ENCODE results near the gene C19orf25.

C19orf25 gene

DNA sequence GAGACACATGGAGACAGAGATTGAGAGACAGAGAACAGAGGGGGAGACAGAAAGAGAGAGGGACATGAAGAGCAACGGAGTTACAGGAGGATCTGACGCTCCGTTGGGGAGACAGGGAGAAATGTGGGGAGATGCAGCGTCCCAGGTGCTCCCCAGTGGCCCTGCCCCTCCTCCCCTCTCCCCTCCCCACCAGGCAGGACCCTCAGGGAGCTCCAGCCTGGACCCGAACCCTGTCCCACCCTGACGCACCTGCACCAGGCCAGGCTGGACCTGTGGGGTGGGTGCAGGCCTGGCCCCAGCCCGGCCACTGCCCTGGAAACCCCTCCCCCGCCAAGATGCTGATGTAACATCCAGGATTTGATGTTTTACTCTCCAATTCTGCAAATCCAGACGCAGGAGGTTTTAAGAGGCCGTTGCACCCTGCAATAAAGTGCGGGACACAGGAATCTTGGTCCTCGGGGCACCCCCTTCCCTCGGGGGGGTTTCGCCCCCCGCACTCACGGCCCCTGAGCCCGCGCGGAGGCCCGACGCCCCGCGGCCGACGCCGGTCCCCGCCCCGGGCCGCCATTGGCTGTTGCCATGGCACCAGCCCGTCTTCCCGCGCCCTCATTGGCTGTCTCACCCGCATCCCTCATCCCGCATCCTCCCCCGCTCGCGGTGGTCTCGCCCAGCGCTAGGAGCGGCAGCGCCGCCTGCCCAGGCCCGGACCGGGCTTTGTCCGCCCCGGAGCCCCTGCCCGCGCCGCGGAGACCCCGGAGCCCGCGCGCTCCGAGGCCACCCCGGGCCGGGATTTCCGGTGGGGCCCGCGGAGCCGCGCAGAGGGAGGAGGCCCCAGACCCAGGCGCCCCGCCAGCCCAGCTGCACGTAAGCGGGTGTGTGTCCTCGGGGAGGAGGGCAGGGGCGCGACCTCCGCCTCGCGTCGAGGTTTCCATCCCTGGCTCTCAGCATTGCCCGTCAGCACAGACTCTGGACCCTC, 29.3 kb downstream of the C19orf25 start, which contains the start of gene APC2:
Gene APC2, plus strand, starts transcription at position 655 of the 976 bp plus-strand sequence. CDS start 2,881 bp downstream, outside the sequence.
- DNase-seq (ENCODE audit: low read depth): peak; percentile 30

DNA sequence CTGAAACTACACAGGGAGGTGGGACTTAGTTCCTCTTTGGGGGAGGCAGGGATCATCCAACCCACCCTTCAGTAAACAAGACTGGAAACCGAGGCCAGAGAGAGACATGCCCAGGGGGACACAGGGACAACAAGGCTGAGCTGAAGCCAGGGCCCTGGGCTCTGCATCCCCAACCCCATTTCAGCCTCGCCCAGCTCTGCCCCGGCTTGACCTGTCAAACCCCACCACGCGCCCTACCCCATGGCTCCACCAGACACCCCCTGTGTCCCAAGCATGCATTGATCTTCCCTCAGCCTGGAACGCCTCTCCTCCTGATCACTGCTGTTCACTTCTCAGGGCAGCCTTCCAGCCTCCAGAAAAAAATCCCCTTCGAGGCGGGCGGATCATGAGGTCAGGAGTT, 31.1 kb downstream of the C19orf25 start:
- DNase-seq (ENCODE audit: low read depth): no peak

DNA sequence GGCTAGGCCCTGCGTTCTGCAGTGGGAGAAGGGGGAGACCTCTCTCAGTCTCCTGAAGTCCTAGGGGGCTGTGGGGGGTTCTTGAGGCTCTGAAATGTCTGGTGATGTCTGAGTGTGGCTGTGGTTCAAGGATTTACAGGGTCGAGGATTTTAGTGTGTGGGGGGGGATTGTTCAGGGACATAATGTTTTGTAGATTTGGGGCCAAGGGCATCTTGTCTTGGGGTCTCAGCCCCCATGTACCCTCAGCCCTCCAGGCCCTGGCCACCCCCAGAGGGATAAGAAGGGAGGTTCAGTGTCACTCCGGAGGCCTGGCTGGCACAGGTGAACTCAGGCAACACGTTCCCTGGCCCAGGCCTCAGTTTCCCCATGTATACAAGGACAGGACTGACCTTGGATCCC, 31.5 kb downstream of the C19orf25 start:
- DNase-seq (ENCODE audit: low read depth): no peak

DNA sequence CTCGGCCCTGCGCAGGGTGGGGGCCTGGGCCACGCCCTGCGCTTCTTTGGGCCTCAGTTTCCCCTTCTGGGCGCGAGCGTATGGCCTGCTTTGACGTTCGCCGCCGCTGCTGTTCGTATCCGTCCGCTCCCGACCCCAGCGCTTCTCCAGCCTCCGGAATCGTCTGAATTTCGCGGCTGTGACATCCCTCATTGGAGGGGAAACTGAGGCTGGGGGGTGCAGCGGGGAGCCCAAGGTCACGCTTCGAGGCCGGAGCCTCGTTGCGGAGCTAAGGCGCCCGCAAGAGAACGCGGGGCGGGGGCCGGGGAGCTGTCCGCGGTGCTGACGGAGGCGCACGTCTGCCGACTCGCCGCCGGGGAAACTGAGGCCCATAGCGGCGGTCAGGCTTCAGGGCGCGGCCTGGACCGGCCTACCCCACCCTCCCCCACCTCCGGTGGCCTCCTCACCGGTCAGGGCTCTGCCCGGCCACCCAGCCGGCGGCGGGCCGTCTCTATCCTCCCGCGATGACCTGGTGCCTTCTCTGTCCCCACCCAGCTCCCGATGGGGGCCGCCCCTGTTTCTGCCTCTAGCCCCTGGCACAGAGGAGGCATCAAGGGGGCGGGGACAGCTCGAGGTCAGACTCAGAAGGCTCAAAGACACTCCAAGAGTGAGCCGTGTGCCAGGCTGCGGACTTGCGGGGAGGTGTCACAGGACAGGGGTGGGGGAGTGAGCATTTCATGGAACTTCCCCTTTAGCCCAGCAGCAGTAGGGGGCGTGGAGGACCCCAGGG, 32.1 kb downstream of the C19orf25 start:
- no peak for DNase-seq (ENCODE audit: low read depth)

DNA sequence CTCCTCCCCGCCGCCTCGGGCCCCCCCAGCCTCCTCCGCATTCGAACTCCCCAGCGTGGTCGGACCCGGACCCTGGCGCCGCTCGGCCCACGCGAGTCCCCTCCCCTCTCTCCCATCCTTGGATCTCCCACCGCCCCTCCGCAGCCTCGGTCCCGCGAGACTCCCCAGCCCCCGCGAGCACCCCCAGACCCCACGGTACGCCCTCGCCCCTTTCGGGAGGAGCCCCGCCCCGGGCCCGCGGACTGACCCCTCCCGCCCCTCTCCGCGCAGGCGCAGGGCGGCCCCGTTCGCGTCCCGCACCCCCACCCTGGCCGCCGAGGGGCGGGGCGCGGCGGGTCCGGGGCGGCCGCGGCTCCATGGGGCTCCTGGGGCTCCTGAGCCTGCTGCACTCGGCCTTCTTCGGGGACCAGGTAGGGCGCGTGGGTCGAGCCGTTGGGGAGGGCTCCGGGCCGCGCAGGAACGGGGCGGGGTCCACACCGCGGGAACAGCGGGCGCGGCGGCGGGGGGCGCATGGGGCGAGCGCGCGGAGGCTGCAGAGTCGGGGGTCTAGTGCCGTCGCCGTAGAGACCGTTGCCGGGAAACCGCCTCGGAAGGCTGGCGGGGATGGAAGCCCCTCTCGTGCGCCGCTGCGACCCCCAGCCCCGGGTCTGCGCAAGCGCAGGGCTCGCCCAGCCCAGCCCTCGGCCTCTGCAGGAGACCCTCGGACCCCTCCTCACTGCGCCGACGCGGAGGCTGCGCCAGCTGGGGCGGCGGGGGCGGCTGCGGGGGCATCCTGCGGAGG, 32.9 kb downstream of the C19orf25 start:
- no peak for DNase-seq (ENCODE audit: low read depth)

DNA sequence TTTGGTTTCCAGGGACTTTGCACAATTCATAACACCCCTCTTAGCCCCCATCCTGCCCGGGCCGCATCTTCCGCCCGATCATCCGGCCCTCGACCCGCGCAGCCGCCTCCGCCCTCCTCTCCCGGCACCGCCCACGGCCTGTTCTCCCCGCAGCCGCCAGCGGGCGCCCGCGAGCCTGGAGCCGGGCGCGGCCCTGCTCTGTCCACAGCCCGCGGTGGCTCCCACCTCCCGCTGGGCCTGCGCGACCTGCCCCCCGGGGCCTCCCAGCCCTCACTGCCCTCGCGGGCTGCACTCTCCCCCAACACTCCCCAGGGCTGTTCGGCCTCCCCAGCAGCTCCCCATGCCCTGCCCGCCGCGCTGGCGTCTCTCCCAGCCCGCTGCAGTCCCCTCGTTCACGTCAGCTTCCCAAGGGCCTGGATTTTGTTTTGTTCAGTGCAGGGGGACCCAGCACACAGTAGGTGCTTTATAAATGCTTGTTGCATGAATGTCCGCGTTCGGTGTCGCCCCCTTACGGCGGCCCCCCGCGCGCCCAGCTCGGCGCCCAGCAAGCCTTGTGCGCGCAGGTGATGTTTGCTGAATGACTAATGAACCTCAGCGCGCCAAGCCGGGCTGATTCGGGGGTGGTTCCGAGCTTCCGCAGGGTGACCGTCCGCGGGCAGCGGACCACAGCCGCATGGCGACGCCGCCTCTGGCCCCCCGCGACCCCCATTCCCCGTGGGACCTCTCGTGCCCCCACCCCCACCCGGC, 33.7 kb downstream of the C19orf25 start:
- DNase-seq (ENCODE audit: low read depth): peak; percentile 40

DNA sequence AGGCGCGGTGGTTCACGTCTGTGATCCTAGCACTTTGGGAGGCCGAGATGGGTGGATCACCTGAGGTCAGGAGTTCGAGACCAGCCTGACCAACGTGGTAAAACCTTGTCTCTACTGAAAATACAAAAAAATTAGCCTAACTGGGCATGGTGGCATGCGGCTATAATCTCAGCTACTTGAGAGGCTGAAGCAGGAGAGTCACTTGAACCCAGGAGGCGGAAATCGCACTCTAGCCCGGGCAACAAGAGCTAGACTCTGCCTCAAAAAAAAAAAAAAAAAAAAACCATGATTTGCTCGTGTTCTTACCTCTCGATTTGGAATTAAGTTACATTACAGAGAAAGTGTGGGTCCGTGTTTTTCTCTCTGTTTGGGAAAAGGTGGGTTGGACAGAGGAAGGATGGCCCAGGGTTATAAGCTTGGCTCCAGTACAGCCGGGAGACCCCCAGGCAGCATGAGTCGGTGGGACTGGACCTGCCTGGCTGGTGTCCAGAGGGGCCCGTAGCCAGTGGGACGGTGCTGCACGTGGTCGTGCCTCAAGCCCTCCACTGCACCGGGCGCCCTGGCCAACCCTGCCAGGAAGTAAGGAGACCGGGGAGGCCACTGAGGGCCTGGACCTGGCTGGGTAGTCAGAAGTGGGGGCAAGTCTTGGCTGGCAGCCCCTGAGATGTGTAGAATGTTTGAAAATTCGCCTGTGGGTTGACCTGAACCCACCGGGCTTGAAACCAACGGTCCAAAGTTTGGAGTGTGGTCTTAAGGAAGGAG, 37.2 kb downstream of the C19orf25 start:
- DNase-seq (ENCODE audit: low read depth): no peak

DNA sequence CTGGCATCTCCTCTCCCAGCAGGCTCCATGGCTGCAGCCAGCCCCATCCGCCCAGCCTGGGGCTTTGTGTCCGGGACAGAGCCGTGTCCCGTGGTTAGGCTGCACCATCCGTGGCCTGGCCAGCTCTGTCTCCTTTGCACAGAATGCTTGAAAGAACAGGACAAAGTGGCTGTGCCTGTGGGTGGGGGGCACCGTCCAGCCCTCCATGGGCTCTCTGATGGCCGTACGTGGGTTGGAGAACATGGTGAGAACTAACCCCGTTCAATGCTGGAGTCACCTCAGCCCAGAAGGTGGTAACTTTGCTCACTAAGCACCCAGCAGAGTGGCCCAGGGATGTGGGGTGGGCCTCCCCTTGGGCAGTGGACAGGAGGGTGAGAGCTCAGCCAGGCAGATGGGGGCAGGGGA, 38.0 kb downstream of the C19orf25 start:
- DNase-seq (ENCODE audit: low read depth): no peak

DNA sequence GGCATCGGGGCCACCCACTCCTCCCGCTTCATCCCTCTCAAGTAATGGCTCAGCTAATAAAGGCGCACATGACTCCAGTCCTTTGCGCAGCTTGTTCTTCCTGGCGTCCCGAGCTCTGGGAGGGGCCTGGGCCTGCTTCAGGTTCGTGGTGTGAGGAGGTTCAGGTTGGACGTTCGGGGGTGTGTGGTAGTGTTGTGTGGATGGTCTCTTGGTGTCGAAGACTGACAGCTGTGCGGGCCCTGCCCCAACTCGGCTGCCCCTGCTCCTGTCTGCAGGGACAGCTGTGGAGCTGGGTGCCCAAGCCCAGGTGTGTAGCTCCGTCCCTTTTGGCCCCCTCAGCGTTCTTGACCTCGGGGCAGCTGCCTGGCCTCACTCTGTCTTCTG, 38.6 kb downstream of the C19orf25 start:
- no peak for DNase-seq (ENCODE audit: low read depth)

DNA sequence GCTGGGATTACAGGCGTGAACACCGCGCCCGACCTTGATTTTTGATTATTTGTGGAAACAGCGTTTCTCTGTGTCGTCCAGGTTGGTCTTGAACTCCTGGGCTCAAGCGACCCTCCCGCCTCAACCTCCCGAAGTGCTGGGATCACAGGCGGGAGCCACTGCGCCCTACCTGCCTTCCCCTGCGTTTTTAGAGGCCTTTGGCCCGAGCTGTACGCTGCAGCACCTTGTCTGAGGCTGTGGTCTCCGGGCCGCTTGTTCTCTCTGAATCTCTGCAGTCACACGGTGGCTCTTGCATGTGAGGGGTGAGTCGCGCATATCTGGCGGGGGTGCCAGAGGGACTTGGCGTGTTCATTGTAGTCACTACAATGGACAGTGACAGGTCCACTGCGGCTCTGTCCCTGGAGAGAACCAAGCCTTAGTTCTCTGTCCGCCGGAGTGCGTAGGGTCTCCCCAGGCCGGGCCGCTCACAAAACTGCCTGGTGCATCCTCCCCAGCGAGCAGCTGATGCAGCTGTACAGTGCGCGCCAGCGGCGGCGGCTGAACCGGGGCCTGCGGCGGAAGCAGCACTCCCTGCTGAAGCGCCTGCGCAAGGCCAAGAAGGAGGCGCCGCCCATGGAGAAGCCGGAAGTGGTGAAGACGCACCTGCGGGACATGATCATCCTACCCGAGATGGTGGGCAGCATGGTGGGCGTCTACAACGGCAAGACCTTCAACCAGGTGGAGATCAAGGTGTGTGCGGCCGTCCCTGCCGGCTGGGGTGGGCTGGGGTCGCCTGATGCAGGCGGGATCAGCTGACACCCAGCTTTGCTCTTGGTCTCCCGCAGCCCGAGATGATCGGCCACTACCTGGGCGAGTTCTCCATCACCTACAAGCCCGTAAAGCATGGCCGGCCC, 39.2 kb downstream of the C19orf25 start:
- peak; percentile 30 for DNase-seq (ENCODE audit: low read depth)

DNA sequence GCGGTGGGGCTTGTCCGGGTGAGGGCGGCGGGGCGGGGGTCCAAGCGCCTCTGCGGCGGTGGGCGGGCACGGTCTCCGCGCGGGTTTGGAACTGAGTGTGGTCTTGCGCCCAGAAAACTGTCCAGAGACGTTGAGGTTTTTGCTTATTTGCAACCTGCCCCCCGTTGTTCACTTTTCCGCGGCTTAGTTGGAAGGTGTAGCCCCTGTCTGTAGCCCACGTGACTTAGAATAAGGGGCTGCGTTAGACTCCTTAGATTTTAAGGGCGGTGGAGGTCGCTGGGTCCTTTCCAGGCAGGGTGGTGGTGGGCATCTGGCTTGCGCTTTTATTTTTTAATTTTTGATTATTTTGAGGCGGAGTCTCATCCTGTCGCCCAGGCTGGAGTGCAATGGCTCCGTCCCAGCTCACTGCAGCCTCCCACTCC, 40.1 kb downstream of the C19orf25 start:
- DNase-seq (ENCODE audit: low read depth): no peak

DNA sequence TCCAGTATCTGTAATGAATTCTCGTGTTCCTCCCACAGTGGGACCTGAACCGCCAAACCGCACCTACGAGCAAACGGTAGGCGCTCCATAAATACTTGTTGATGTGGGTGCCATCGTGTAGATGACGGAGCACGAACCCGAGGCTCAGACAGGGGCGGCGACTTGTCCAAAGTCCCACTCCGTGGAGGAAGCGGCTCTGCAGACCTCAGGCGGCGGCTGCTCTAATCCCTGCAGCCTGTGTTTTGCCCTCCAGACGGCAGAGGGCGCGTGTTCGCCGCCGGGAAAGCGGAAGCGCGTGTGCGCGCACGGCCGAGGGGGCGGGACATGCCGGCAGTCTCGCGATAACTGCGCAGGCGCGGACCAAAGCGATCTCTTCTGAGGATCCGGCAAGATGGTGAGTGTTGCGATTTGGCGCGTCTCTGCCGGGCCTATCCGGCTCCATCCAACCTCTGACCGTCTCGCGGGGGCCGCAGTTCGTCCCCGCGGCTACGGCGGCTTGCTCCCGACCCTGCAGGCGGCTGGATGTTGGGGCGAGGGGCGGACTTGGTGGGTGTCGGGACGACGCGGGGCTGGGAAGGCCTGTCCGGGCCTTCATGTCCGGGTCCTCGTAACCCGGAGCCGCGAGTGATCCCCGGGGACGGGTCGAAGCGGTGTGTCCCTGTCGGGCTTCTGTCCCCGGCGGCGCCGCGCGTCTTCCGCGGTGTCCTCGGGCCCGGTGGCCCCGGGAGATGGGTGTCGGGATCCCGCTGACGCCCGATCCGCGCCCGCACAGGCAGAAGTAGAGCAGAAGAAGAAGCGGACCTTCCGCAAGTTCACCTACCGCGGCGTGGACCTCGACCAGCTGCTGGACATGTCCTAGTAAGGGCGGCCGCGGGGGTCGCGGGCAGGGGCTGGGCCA, 40.7 kb downstream of the C19orf25 start, which contains the start of gene RPS15:
Gene RPS15, plus strand, starts transcription at position 362 of the 898 bp plus-strand sequence. Its CDS starts 30 bp downstream, at position 392.
- peak; percentile 93 for DNase-seq (ENCODE audit: low read depth)

DNA sequence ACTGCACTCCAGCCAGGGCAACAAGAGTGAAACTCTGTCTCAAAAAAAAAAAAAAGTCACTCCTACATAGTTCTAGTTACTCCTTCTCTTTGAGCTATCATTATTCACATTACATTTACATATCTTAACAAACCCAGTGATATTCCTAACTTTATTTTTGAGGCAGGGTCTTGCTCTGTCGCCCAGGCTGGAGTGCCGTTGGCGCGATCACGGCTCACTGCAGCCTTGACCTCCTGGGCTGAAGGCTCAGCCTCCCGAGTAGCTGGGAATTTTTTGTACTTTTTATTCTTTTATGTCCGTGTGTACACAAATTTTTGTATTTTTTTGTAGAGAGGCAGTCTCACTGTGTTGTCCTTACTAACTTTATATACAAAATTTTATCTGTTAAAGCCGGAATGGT, 41.4 kb downstream of the C19orf25 start:
- DNase-seq (ENCODE audit: low read depth): no peak

DNA sequence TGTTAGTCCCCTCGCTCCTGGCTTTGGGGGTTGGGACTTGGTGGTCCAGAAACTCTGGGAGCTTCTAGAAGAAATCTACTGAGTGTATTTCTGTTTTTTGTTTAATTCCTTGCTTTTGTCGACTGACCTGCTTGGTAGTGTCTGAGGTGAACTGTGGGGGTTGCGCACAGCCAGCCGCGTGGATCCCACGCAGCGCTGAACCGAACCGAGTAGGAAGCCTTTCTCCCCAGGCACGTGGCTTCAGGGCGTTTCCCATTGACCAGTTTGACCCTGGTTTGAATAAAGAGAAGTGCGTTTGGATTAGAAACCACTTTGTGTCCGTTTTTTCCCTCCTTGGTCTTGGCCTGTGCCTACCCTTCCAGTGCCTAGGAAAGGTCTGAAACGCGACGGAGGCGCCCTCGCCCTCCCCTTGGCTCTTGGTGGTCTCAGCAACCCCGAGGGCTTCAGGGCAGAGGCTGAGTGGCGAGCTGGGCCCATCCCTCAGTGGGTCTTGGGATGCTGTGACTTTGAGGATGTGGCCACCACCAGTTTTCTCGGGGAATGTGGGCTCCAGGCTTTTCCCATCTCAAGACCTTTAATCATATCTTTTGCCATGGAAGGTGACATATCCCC, 43.5 kb downstream of the C19orf25 start:
- no peak for DNase-seq (ENCODE audit: low read depth)

DNA sequence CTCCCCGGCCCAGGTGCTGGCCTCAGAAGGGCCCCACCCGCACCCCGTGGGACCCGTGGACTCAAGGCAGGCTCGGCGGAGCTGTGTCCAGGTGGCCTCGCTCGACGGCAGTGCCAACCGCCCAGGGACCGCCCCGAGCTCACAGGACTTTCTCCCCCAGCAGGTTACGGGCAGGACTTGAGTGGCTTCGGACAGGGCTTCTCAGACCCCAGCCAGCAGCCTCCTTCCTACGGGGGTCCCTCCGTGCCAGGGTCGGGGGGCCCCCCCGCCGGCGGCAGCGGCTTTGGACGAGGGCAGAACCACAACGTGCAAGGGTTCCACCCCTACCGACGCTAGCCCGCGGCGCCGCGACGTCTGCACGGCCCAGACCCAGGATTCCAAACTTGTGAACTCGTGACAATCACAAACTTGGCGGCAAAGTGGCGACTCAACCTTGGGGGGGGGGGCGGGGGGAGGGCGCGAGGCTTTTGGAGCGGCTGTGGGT, 44.4 kb downstream of the C19orf25 start:
- no peak for DNase-seq (ENCODE audit: low read depth)

DNA sequence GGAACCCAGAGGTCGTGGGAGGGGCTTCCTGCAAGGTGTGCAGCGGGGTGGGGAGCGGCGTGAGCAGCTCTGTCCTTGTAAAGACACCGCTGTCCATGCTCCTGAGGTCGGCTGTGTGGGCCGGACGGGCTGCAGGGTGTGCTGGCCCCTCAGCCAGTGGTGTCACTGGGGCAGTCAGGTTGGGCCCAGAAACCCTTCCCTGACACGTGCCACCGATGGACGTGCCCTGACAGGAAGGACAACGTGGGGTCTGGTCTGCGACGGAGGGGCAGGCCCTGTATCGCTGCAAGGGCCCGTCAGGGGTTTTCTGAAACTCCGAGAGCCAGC, 45.0 kb downstream of the C19orf25 start:
- no peak for DNase-seq (ENCODE audit: low read depth)

DNA sequence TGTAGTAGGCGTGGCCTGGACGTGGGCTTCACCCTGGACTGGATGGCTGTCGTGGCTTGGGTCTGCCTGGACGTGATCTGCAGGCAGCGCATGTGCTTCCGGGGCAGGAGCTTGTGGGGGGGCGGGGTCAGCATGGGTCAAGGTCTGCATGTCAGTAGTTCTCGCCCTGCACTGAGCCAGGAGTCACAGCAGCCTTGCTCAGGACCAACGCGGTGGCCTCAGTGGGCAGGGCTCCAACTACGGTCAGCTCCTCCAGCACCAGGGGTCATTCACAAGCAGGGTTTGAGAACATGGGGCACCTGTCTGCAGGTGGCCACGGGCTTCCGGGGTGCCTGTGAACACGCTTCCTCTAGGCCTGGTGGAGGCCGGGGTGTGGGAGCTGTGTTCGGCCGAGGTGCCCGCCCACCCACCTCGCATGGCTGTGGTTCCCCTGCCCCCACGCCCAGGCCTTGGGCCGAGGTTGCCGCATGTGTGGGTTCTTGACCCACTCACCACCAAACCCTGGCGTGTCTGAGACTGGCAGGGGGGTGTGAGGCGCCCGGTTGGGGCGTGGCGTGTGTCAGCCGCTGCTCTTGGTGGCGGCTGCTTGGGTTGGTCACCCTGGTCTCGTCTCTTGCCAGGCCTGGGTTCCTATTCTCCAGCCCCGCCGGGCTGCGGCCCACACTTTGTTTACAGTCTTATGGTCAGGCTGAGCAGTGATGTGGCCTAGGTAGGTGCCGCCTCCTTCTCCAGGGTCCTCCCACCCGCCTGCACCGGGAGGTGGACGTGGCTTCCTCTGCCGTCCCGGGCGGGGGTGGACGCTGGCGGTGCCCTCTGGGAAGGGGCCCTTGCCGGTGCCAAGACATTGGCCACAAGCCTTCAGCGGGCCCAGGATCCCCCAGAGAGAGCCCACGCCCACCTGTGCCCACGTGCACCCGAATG, 45.6 kb downstream of the C19orf25 start:
- DNase-seq (ENCODE audit: low read depth): no peak

All from iris pigment epithelial cell (primary cell).